GM12874 (cell line): ENCODE measurements around the gene CCT2.

Experiments
- CTCF ChIP-seq: IDR thresholded peaks from 2 replicates; pipeline ENCODE4 v1.5.1; 2011; ENCODE audit warnings: low read depth, mild to moderate bottlenecking, control low read depth, low read length, moderate library complexity; ENCODE audit not compliant: insufficient read depth

CCT2 gene

GRCh38 chr12:69585189-69586062 is at the start of gene CCT2:
Gene CCT2, plus strand, starts transcription at chr12:69585459. Its CDS starts 63 bp downstream, at chr12:69585522.
- TF ChIP-seq CTCF, result 0 out of 2 replicates have a peak, but pooled peaks have one; percentile 36

- no peak for TF ChIP-seq CTCF
These were observed 44.3 kb upstream of the CCT2 start for GRCh38 chr12:69540987-69541386.

- no peak for TF ChIP-seq CTCF
These were observed 41.2 kb upstream of the CCT2 start for GRCh38 chr12:69544087-69544486.

GRCh38 chr12:69545081-69545480 is 40.2 kb upstream of the CCT2 start:
- TF ChIP-seq CTCF, result no peak

GRCh38 chr12:69546693-69547438 is 38.4 kb upstream of the CCT2 start:
- TF ChIP-seq CTCF, result no peak

GRCh38 chr12:69548687-69549086 is 36.6 kb upstream of the CCT2 start:
- no peak for TF ChIP-seq CTCF

- no peak for TF ChIP-seq CTCF
These were observed 34.5 kb upstream of the CCT2 start for GRCh38 chr12:69550569-69551350.
